Germinal center (tissue), 1 donor: Measurements from ENCODE around the gene CDH8.

Experiments used
- DNase-seq: peaks from one replicate; pipeline ENCODE4 v3.0.0; 2012; ENCODE audit warnings: mixed read lengths, low spot score

The CDH8 gene

GRCh38 chr16:61616088-61616487 lies 420.1 kb downstream of the CDH8 start:
- no peak for DNase-seq

- DNase-seq, result no peak
Measured at GRCh38 chr16:61611847-61612491, 424.3 kb downstream of the CDH8 start.

GRCh38 chr16:61606581-61606980 lies 429.7 kb downstream of the CDH8 start:
- DNase-seq, result no peak
